MM.1S (cell line): ENCODE measurements around the gene NTN4.

Experiments used
- DNase-seq: peaks from one replicate; pipeline ENCODE4 v3.0.0-alpha.2; 2015
- H2AFZ ChIP-seq: fragments of 300-600 bp; sonication (generic); 2 replicates; pipeline ENCODE4 v1.6.0; 2016; ENCODE audit warnings: antibody characterized with exemption, low read length
- H3F3A ChIP-seq: fragments of 300-600 bp; sonication (generic); 2 replicates; pipeline ENCODE4 v1.6.1; 2016; ENCODE audit warnings: mild to moderate bottlenecking, antibody characterized with exemption, low read length, moderate library complexity, mixed read lengths; ENCODE audit not compliant: insufficient read depth
- H3K27ac ChIP-seq: fragments of 300-600 bp; sonication (generic); 2 replicates; pipeline ENCODE4 v1.5.1; 2016; ENCODE audit warnings: mild to moderate bottlenecking, low read length
- H3K27me3 ChIP-seq: fragments of 300-600 bp; sonication (generic); replicated peaks from 2 replicates; pipeline ENCODE4 v1.6.0; 2016; ENCODE audit warnings: low read length; ENCODE audit not compliant: insufficient read depth
- H3K36me3 ChIP-seq: fragments of 300-600 bp; sonication (generic); replicated peaks from 2 replicates; pipeline ENCODE4 v1.6.1; 2016; ENCODE audit warnings: mild to moderate bottlenecking, low read length, mixed read lengths; ENCODE audit not compliant: insufficient read depth
- H3K4me1 ChIP-seq: fragments of 300-600 bp; sonication (generic); 2 replicates; pipeline ENCODE4 v1.6.1; 2016; ENCODE audit warnings: low read length, mixed read lengths
- H3K4me2 ChIP-seq: fragments of 300-600 bp; sonication (generic); 2 replicates; pipeline ENCODE4 v1.6.0; 2016; ENCODE audit warnings: low read depth, low read length
- H3K4me3 ChIP-seq: fragments of 300-600 bp; sonication (generic); 2 replicates; pipeline ENCODE4 v1.5.1; 2016; ENCODE audit warnings: low read length, mixed read lengths
- H3K79me2 ChIP-seq: fragments of 300-600 bp; sonication (generic); 2 replicates; pipeline ENCODE4 v1.6.1; 2016; ENCODE audit warnings: mixed run types, low read length, mixed read lengths
- H3K9ac ChIP-seq: fragments of 300-600 bp; sonication (generic); 2 replicates; pipeline ENCODE4 v1.6.1; 2016; ENCODE audit warnings: low read length, mixed read lengths
- H3K9me2 ChIP-seq: fragments of 300-600 bp; sonication (generic); replicated peaks from 2 replicates; pipeline ENCODE4 v1.6.1; 2016; ENCODE audit warnings: mild to moderate bottlenecking, low read length, mixed read lengths; ENCODE audit not compliant: insufficient read depth
- H3K9me3 ChIP-seq: fragments of 300-600 bp; sonication (generic); replicated peaks from 2 replicates; pipeline ENCODE4 v1.6.1; 2016; ENCODE audit warnings: mild to moderate bottlenecking, low read length, mixed read lengths; ENCODE audit not compliant: insufficient read depth
- H4K20me1 ChIP-seq: fragments of 300-600 bp; sonication (generic); 2 replicates; pipeline ENCODE4 v1.6.1; 2016; ENCODE audit warnings: mild to moderate bottlenecking, low read length, moderate library complexity, mixed read lengths; ENCODE audit not compliant: insufficient read depth
- CTCF ChIP-seq: fragments of 300-600 bp; sonication (generic); IDR thresholded peaks from 2 replicates; pipeline ENCODE4 v1.5.1; 2016; ENCODE audit warnings: antibody characterized with exemption, low read length, mixed read lengths
- EZH2 ChIP-seq: fragments of 300-600 bp; sonication (generic); optimal IDR thresholded peaks from 2 replicates; pipeline ENCODE3; 2017; ENCODE audit warnings: low read depth, mild to moderate bottlenecking, antibody characterized with exemption, low read length, mixed read lengths
- EZH2phosphoT487 ChIP-seq: fragments of 300-600 bp; sonication (generic); IDR thresholded peaks from 2 replicates; pipeline ENCODE4 v1.6.1; 2018; ENCODE audit warnings: antibody characterized with exemption, low read length

NTN4 gene

GRCh38 chr12:95718772-95719171 lies 71.8 kb downstream of the NTN4 start:
- Histone ChIP-seq H4K20me1 (no peaks in the 10 kb centered on the region), H3K4me1 (peaks cover 17% of the 10 kb centered on the region), H3K9ac (no peak overlapping the region), H3K4me2 (no peak overlapping the region), H3K9me2 (no peaks in the 10 kb centered on the region), H3K36me3 (no peaks in the 10 kb centered on the region), H3K9me3 (no peaks in the 10 kb centered on the region), H3F3A (no peaks in the 10 kb centered on the region), H3K79me2 (no peaks in the 10 kb centered on the region), H3K4me3 (no peak overlapping the region), H2AFZ (no peak overlapping the region), H3K27me3 (0 out of 2 replicates have a peak, but pooled peaks cover 5% of the 10 kb centered on the region), H3K27ac (no peak overlapping the region)
- DNase-seq = no peak
- TF ChIP-seq CTCF = no peak
- TF ChIP-seq EZH2phosphoT487 = no peak
- TF ChIP-seq EZH2 = no peak

- H3K4me3 ChIP-seq = no peak overlapping the region
- H3K9ac ChIP-seq = no peak overlapping the region
- no peaks in the 10 kb centered on the region for H3K9me3 ChIP-seq
- peak; percentile 61 for DNase-seq
- no peaks in the 10 kb centered on the region for H3K79me2 ChIP-seq
- H3K4me2 ChIP-seq = peak overlapping the region; percentile 3; the same call in 1 of the 2 replicates
- TF ChIP-seq CTCF (no peak), EZH2 (no peak), EZH2phosphoT487 (no peak)
- no peak overlapping the region for H3K27ac ChIP-seq
- no peaks in the 10 kb centered on the region for H3K9me2 ChIP-seq
- peaks cover 17% of the 10 kb centered on the region for H3K4me1 ChIP-seq
- no peaks in the 10 kb centered on the region for H4K20me1 ChIP-seq
- no peaks in the 10 kb centered on the region for H3F3A ChIP-seq
- H3K36me3 ChIP-seq = no peaks in the 10 kb centered on the region
- 0 out of 2 replicates have a peak, but pooled peaks cover 5% of the 10 kb centered on the region for H3K27me3 ChIP-seq
- no peak overlapping the region for H2AFZ ChIP-seq
Observed at GRCh38 chr12:95718006-95718431, 72.5 kb downstream of the NTN4 start.

- Histone ChIP-seq H3F3A (no peaks in the 10 kb centered on the region), H3K9ac (no peak overlapping the region), H3K4me2 (peak overlapping the region; percentile 3; the same call in 1 of the 2 replicates), H3K27ac (no peak overlapping the region), H3K79me2 (no peaks in the 10 kb centered on the region), H3K9me2 (no peaks in the 10 kb centered on the region), H4K20me1 (no peaks in the 10 kb centered on the region), H3K4me1 (peaks cover 17% of the 10 kb centered on the region), H2AFZ (no peak overlapping the region), H3K27me3 (0 out of 2 replicates have a peak, but pooled peaks cover 5% of the 10 kb centered on the region), H3K36me3 (no peaks in the 10 kb centered on the region), H3K9me3 (no peaks in the 10 kb centered on the region), H3K4me3 (no peak overlapping the region)
- TF ChIP-seq EZH2 (no peak), EZH2phosphoT487 (no peak), CTCF (no peak)
- no peak for DNase-seq
Observed at GRCh38 chr12:95717316-95717928, 73.1 kb downstream of the NTN4 start.
